DMS79 treated with DMSO at 0.1 percent for 48 hours (cell line): ENCODE data around the gene SERGEF.

Experiments
- DNase-seq: peaks from one replicate; lab custom pipeline; 2025; lab: John Stamatoyannopoulos, UW

The SERGEF gene

GRCh38 chr11:17951685-17952388 lies 61.0 kb downstream of the SERGEF start:
- DNase-seq: no peak

GRCh38 chr11:17950644-17951043 lies 62.2 kb downstream of the SERGEF start:
- DNase-seq: no peak

DNA sequence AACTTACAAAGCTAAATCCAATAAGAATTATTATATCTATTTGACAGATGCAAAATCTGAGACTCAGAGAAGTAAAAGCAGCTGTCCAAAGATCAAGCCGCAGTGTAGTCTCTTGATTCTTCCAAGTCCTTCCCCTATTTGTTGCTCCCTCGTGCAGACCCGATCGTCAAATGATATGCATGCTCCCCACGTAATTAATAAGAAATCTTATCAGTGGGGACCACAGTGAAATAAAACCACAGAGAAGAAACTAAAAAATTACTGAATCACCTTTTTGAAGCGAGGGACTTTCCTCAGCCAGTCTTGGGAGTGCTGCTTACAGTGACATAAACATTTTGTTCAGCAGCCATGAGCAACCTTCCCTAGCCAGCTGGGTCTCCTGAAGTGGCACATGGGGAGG lies 64.6 kb downstream of the SERGEF start:
- no peak for DNase-seq

DNA sequence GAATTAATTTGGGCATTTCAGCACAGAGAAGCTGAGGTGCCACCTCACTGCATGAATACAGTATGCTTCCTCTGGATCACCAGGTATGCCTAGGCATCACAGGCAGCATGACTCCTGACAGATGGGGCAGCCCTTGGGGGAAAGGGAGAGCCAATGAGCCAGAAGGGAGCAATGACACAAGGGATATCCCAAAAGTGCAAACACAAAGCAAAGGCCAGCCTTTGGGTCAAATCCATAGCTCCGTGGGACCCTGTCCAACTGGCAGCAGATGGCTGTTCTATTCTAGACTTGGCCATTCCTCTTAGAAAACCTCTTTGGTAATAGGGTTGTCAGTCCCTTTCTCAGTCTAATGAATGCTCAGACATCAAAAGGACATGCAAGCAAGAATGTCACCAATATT lies 73.3 kb downstream of the SERGEF start:
- no peak for DNase-seq

GRCh38 chr11:17936790-17937189 lies 76.1 kb downstream of the SERGEF start:
- no peak for DNase-seq

DNA sequence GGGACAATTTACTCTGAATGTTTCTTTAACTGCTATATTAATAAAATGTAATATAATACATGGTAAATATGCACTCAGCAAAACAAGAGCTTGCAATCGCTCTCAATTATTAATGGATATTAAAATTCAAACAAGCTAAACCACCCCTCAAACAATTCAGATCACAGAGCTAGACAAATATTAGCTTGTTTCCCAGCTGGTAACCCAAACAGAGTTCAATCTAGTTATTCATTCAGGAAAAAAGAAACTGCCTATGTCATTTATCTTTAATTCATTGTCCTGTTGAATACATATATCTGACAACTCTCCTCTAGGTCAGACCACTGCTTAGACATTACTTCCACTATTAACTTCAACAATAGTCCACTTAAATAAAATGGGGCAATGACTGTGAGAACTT lies 78.7 kb downstream of the SERGEF start:
- DNase-seq: no peak

- DNase-seq: no peak
Observed at GRCh38 chr11:17933708-17934107, 79.1 kb downstream of the SERGEF start.

- DNase-seq: no peak
Observed at GRCh38 chr11:17932472-17932871, 80.4 kb downstream of the SERGEF start.

GRCh38 chr11:17931595-17931994 lies 81.3 kb downstream of the SERGEF start:
- DNase-seq: no peak

- DNase-seq: no peak
Observed at GRCh38 chr11:17930544-17931125, 82.2 kb downstream of the SERGEF start.

GRCh38 chr11:17929171-17929570 lies 83.7 kb downstream of the SERGEF start:
- no peak for DNase-seq

DNA sequence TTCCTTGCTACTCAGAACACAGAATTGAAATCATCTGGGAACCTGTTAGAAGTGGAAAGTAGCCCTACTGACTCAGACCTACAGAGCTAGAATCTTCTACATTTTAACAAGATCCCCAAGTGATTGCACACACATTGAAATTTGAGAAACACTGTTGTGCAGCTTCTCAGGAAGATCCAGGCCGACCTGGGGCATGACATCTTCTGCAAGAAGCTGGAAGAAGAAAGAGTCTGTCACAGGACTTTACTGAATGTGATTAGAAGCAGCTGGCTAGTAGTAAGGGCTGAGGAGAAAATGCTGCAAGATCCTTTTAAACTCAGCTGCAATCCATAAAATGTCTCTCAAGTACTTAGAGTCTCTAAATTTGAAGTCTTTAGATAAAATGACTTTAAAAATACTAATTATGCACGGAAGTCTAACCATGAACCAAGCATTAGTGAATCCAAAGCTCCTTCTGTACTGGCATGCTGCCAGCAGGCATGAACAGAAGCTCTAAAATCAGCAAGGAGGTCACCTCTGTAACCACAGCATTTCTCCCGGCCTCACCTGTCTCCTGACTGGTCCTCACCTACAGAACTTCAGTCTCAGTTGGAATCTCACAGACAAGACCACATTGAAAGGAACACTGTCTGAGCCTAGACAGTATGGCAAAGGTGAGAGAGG lies 85.0 kb downstream of the SERGEF start:
- peak; percentile 43 for DNase-seq

DNA sequence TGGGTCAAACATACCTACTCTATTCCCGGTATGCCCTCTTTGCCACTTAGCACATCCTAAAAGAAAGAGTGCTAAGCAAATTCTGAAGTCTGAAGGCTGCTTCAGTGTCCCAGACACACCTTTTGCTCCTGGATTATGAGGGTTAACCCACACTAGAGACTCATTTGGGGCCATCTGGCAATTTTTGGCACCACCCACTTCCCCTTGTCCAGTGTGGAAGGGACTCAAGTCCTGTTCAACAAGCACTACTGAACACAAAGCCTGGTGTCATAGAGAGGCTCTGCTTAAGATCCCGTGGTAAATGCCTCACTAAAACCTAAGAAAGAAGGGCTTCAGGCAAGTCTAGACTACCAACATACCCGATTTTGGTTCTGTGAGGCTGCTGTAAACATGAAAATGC lies 85.8 kb downstream of the SERGEF start:
- no peak for DNase-seq

DNA sequence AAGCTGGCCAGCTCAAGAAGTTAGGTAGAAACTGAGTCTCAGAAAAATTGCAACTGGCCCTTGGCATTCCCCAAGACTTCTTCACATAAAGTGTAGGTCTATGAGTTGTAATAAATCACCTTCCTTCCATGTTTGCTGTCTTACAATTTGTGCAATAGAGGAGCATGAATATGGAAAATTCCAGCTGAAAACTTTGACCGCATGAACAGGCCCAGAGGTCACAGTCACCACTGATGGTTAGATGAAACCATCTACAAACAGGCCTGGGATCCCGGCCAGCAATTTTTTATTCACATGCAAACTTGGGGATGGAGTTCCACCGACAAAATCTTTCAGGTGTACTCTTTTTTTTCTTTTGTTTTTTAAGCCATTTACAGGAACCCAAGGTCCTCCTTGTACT lies 88.1 kb downstream of the SERGEF start:
- DNase-seq: no peak

DNA sequence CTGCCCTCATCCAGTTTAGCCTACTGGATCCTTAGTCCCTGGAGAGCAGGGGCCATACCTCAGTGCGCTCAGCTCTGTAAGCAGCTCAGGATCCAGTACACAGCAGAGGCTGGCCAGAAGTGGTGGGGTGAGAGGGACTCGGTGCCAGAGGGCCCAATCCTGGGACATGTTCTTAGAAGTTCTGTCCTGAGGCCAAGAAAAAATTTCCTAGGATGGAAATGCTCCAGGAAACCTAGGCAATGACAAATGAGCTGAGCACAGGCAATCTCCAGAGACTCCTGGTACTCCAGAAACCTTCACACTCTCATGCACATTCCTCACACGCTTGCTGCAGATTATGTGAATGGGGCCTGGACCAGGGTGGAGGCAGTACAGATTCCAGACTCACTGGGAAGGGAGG lies 89.6 kb downstream of the SERGEF start:
- peak; percentile 9 for DNase-seq

DNA sequence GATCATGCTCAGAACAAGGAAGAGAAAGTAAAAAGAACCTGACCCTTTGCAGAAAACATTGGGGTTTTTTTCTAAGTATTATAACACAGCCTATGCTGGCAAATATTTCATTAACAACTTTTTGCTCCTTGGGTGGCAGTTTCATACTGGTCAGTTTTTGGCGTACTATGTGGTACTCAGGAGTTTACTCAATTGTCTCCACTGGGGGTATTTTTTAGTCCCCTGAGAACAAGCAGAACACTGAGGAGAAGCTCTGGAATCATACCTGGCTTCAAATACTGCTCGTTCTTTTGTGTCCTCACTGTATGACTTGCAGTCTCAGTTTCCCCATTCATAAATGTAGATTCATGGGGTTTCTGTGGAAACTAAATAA lies 90.4 kb downstream of the SERGEF start:
- no peak for DNase-seq

DNA sequence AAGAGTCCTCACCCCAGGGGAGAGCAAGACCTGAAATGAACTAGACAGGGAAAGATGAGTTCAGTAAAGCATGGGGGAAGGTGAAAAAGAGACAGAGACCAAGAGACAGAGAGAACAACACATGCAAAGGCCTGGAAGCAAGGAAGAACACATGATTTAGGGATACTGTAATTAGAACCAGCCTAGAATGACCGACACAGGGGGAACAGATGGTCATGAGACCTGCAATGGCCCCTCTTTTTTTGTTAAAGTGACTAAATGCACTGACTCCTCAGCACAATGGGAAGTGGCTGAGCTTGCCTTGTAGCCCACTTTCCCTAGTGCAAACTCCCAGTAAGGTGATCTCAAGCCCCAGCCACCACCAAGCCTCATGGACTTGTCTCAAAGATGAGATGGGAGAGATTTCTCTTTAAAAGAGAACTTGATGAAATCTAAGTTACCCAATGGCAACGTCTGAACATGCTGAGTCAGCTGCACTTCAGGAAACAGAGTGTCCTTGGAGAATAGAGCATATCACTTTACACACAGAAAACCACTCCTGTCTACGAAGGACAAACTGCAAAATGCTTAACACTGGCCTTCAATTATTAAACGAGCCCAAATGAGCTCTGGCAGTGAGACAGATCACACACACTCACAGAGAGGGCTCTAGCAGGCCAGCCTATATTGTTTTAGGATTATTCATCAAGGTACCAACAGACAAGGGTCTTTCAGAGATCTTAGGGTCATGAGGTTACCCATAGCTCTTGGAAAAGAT lies 91.0 kb downstream of the SERGEF start:
- peak; percentile 76 for DNase-seq

- no peak for DNase-seq
Observed at GRCh38 chr11:17918049-17918605, 94.7 kb downstream of the SERGEF start.

DNA sequence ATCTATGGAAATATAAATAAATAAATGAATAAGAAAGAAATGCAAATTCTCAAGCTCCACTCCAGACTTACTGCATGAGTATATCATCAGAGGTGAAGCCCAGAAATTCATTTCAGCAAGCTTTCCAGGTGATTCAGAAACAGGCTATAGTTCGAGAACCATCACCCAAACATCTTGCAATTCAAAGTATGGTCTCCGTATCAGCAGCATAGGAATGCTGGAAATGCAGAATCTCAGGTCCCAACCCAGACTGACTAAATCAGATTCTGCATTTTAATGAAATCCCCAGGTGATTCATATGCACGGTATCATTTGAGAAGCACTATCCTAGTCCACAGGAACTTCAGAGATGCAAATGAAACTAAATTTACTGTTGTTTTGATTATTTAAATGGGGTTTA lies 95.3 kb downstream of the SERGEF start:
- no peak for DNase-seq

DNA sequence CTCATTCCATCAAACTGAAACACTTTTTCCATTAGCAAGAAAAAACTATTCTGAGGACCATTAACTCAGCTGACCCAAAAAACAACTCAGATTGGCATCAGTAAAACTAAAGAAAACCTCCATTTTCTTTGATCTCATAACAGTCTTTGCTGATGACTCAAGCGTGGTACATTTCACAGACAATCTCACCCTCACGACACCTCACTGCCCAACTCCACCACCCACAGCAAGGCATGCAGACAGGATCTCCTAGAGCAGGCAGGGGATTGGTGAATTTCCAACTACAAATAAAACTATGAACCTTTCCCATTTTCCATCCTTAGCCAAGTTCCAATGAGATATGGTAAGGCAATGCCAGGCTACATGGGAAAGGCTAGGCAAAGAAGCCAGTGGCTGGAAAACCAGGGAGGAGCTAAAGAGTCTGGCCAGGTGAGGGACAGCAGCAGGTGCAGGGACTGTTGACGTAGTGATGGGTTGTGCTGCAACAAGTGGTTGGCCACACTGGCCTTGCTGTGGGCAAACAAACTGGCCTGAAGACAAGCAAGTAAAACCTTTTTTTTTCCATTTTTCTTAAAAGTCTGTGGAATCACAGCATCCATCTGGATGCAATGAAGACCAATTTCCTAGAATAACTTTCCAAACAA lies 97.2 kb downstream of the SERGEF start:
- no peak for DNase-seq

GRCh38 chr11:17914957-17915356 lies 97.9 kb downstream of the SERGEF start:
- no peak for DNase-seq

DNA sequence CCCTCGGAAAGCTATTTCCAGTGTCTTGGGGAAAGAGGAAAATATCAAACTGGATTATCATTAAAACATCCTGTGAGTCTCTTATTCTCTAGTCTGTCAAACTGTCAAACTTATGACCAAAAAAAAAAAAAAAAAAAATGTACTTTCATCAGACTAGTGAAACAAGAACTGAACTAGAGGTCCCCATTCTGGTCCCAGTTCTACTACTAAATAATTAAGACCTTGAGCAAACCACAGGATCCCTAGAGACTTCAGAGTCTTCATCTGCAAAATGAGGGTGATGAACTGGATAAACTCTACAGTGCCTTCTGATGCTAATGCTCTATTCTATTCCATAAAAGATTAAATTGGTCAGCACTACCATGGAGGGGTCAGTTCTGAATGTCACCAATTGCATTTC lies 105.8 kb downstream of the SERGEF start:
- no peak for DNase-seq
